Calu3 (cell line): ENCODE data around the gene ASMTL. TPM values are rescaled to one million over a fixed set of nuclear protein-coding genes. Genes with fewer than 3 reads are reported as not detected.

Experiments
- BruUV-seq: library from RNA; stranded (reverse); fragments of 400-500 nt; replicated peaks from 2 replicates; lab custom pipeline; 2021; lab: Mats Ljungman, UMichigan
- CTCF ChIA-PET: fragments of 300-600 bp; sonication (Branson Sonifier 250); formaldehyde crosslinking; loops from one replicate; lab custom pipeline; 2022; ENCODE audit warnings: antibody characterized with exemption; lab: Charles Lee
- DNase-seq: peaks from one replicate; pipeline ENCODE4 v3.0.0; 2022
- H3K27ac Mint-ChIP-seq: one replicate; pipeline ENCODE4 v1.8.0; 2022; ENCODE audit warnings: mixed read lengths; ENCODE audit not compliant: unreplicated experiment
- H3K27me3 Mint-ChIP-seq: one replicate; pipeline ENCODE4 v1.8.0; 2022; ENCODE audit warnings: mixed read lengths; ENCODE audit not compliant: unreplicated experiment
- H3K36me3 Mint-ChIP-seq: one replicate; pipeline ENCODE4 v1.8.0; 2022; ENCODE audit warnings: mild to moderate bottlenecking, moderate library complexity, mixed read lengths; ENCODE audit not compliant: insufficient read depth, unreplicated experiment
- H3K4me1 Mint-ChIP-seq: one replicate; pipeline ENCODE4 v1.8.0; 2022; ENCODE audit warnings: mild to moderate bottlenecking, low read depth, mixed read lengths; ENCODE audit not compliant: unreplicated experiment
- H3K4me3 Mint-ChIP-seq: one replicate; pipeline ENCODE4 v1.8.0; 2022; ENCODE audit warnings: mild to moderate bottlenecking, low read depth, moderate library complexity, mixed read lengths; ENCODE audit not compliant: unreplicated experiment
- H3K9me3 Mint-ChIP-seq: one replicate; pipeline ENCODE4 v1.8.0; 2022; ENCODE audit warnings: low read depth, mixed read lengths; ENCODE audit not compliant: unreplicated experiment
- CTCF ChIP-seq: fragments of 200-600 bp; IDR thresholded peaks from one replicate; pipeline ENCODE4 v1.8.0; 2022; ENCODE audit warnings: antibody characterized with exemption; ENCODE audit not compliant: unreplicated experiment
- intact Hi-C: fragments of 100-400 bp; cut with micrococcal nuclease; formaldehyde crosslinking; loops from one replicate; pipeline ENCODE4 v1.10.0; 2022; ENCODE audit not compliant: unreplicated experiment
- total RNA-seq: library from RNA; stranded (reverse); gene quantifications from 2 replicates; pipeline ENCODE4 v1.2.3, GENCODE V29; 2022

The ASMTL gene
- total RNA-seq, 1 experiment from 2014 or later, result 14.4 TPM

DNA sequence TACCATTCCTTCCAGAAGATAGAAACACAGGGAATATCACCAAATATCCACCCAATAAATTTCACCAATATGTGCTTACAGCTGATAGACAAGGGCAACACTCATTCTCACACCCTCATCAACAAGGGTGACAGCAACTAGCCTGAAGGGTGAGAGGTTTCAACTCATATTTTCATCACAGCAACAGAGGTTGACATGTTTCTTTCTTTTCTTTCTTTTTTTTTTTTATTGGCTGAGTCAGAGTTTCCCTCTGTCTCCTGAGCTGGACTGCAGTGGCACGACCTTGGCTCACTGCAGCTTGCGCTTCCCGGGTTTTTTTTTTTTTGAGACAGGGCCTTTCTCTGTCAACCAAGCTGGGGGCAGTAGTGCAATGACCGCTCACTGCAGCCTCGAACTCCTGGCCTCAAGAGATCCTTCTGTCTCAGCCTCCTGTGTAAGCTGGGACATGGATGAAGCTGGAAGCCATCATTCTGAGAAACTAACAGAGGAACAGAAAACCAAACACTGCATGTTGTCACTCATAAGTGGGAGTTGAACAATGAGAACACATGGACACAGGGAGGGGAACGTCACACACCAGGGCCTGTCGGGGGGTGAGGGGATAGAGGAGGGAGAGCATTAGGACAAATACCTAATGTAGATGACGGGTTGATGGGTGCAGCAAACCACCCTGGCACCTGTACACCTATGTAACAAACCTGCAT, 27.5 kb upstream of the ASMTL start:
- DNase-seq, result no peak
- Mint-ChIP-seq H3K4me3 (no peak overlapping the region), H3K36me3 (peaks cover 5% of the 10 kb centered on the region), H3K27me3 (peaks cover 21% of the 10 kb centered on the region), H3K9me3 (peaks cover 5% of the 10 kb centered on the region), H3K4me1 (no peaks in the 10 kb centered on the region), H3K27ac (no peak overlapping the region)
- intact Hi-C loops, result no loop called here
- BruUV-seq, result no TSS peak
- CTCF ChIA-PET, result no interaction called here
- TF ChIP-seq CTCF, result no peak

GRCh38 chrX:1477801-1478458, 25.2 kb upstream of the ASMTL start:
- Mint-ChIP-seq H3K4me1 (no peaks in the 10 kb centered on the region), H3K4me3 (no peak overlapping the region), H3K36me3 (peaks cover 5% of the 10 kb centered on the region), H3K27me3 (peaks cover 21% of the 10 kb centered on the region), H3K27ac (no peak overlapping the region), H3K9me3 (peaks cover 8% of the 10 kb centered on the region)
- CTCF ChIA-PET, result no interaction called here
- DNase-seq, result no peak
- intact Hi-C loops, result no loop called here
- TF ChIP-seq CTCF, result no peak
- no TSS peak for BruUV-seq

DNA sequence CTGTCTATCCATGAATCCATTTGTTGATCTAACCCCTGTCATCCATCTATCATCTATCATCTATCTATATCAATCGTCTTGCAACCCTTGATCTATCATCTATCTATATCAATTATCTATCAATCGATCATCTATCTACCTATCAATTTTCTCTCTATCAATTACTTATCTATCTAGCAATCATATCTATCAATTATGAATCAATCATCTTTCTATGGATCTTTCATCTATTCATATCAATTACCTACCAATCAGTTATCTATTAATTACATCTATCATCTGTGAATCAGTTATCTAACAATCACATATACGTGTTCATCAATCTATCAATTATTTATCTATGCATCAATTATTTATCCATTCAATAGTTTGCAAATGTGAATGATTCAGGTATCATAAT, 24.5 kb upstream of the ASMTL start:
- CTCF ChIA-PET, result no interaction called here
- H3K27me3 Mint-ChIP-seq, result peaks cover 21% of the 10 kb centered on the region
- H3K4me1 Mint-ChIP-seq, result no peaks in the 10 kb centered on the region
- intact Hi-C loops, result no loop called here
- H3K4me3 Mint-ChIP-seq, result no peak overlapping the region
- H3K9me3 Mint-ChIP-seq, result peaks cover 8% of the 10 kb centered on the region
- no peak for DNase-seq
- no peak overlapping the region for H3K27ac Mint-ChIP-seq
- no TSS peak for BruUV-seq
- peaks cover 5% of the 10 kb centered on the region for H3K36me3 Mint-ChIP-seq
- TF ChIP-seq CTCF, result no peak

- peaks cover under 1% of the 10 kb centered on the region for H3K36me3 Mint-ChIP-seq
- intact Hi-C loops, result no loop called here
Observed at GRCh38 chrX:1476682-1477081, 24.0 kb upstream of the ASMTL start.

More at GRCh38 chrX:1476682-1477081, 24.0 kb upstream of the ASMTL start:
- CTCF ChIA-PET, result no interaction called here
- DNase-seq, result no peak
- no TSS peak for BruUV-seq
- Mint-ChIP-seq H3K4me1 (no peaks in the 10 kb centered on the region), H3K9me3 (peaks cover 8% of the 10 kb centered on the region), H3K27me3 (peaks cover 21% of the 10 kb centered on the region), H3K4me3 (no peak overlapping the region), H3K27ac (no peak overlapping the region)
- TF ChIP-seq CTCF, result no peak
